ENCODE results near the gene MRPS16.

MRPS16 gene

GRCh38 chr10:73238990-73239566, 13.4 kb downstream of the MRPS16 start:
- peaks cover 23 to 35% of the 10 kb centered on the region in 2 donors for H3K36me3 ChIP-seq (ENCODE audit: control insufficient read depth in 2 of 2, insufficient read depth in 2 of 2, low read length in 2 of 2)
- H3K4me3 ChIP-seq (ENCODE audit: low read length in 2 of 2) = no peak overlapping the region
- H3K4me1 ChIP-seq (ENCODE audit: control insufficient read depth, insufficient read depth, low read length) = no peaks in the 10 kb centered on the region
- H3K27me3 ChIP-seq (ENCODE audit: control insufficient read depth in 1 of 2, insufficient read depth in 2 of 2, low read length in 2 of 2) = no peaks in the 10 kb centered on the region
- no peaks in the 10 kb centered on the region for H3K9me3 ChIP-seq (ENCODE audit: control insufficient read depth in 2 of 2, low read length in 2 of 2)
- no peak overlapping the region for H3K27ac ChIP-seq (ENCODE audit: low read length)
- no peak overlapping the region for H3K9ac ChIP-seq (ENCODE audit: low read length in 2 of 2)

- Histone ChIP-seq H3K36me3 (ENCODE audit: control insufficient read depth in 2 of 2, insufficient read depth in 2 of 2, low read length in 2 of 2) (peaks cover 13 to 18% of the 10 kb centered on the region in 2 donors), H3K9ac (ENCODE audit: low read length in 2 of 2) (no peak overlapping the region), H3K27ac (ENCODE audit: low read length) (no peak overlapping the region), H3K27me3 (ENCODE audit: control insufficient read depth in 1 of 2, insufficient read depth in 2 of 2, low read length in 2 of 2) (no peaks in the 10 kb centered on the region), H3K9me3 (ENCODE audit: control insufficient read depth in 2 of 2, low read length in 2 of 2) (no peaks in the 10 kb centered on the region), H3K4me3 (ENCODE audit: low read length in 2 of 2) (no peak overlapping the region), H3K4me1 (ENCODE audit: control insufficient read depth, insufficient read depth, low read length) (no peaks in the 10 kb centered on the region)
Measured at GRCh38 chr10:73234695-73235094, 17.7 kb downstream of the MRPS16 start.

GRCh38 chr10:73233883-73234282, 18.6 kb downstream of the MRPS16 start:
- Histone ChIP-seq H3K9ac (ENCODE audit: low read length in 2 of 2) (no peak overlapping the region), H3K36me3 (ENCODE audit: control insufficient read depth in 2 of 2, insufficient read depth in 2 of 2, low read length in 2 of 2) (peaks cover 12 to 21% of the 10 kb centered on the region in 2 donors), H3K27ac (ENCODE audit: low read length) (no peak overlapping the region), H3K4me3 (ENCODE audit: low read length in 2 of 2) (no peak overlapping the region), H3K9me3 (ENCODE audit: control insufficient read depth in 2 of 2, low read length in 2 of 2) (no peaks in the 10 kb centered on the region), H3K27me3 (ENCODE audit: control insufficient read depth in 1 of 2, insufficient read depth in 2 of 2, low read length in 2 of 2) (no peaks in the 10 kb centered on the region), H3K4me1 (ENCODE audit: control insufficient read depth, insufficient read depth, low read length) (no peaks in the 10 kb centered on the region)

GRCh38 chr10:73232887-73233286, 19.6 kb downstream of the MRPS16 start:
- H3K36me3 ChIP-seq (ENCODE audit: control insufficient read depth in 2 of 2, insufficient read depth in 2 of 2, low read length in 2 of 2) = peaks cover 12 to 21% of the 10 kb centered on the region in 2 donors
- no peak overlapping the region for H3K27ac ChIP-seq (ENCODE audit: low read length)
- no peaks in the 10 kb centered on the region for H3K27me3 ChIP-seq (ENCODE audit: control insufficient read depth in 1 of 2, insufficient read depth in 2 of 2, low read length in 2 of 2)
- no peaks in the 10 kb centered on the region for H3K4me1 ChIP-seq (ENCODE audit: control insufficient read depth, insufficient read depth, low read length)
- no peak overlapping the region for H3K4me3 ChIP-seq (ENCODE audit: low read length in 2 of 2)
- H3K9ac ChIP-seq (ENCODE audit: low read length in 2 of 2) = no peak overlapping the region
- no peaks in the 10 kb centered on the region for H3K9me3 ChIP-seq (ENCODE audit: control insufficient read depth in 2 of 2, low read length in 2 of 2)

- H3K4me3 ChIP-seq (ENCODE audit: low read length in 2 of 2) = no peak overlapping the region
- H3K9me3 ChIP-seq (ENCODE audit: control insufficient read depth in 2 of 2, low read length in 2 of 2) = no peaks in the 10 kb centered on the region
- H3K36me3 ChIP-seq (ENCODE audit: control insufficient read depth in 2 of 2, insufficient read depth in 2 of 2, low read length in 2 of 2) = peaks cover 10 to 14% of the 10 kb centered on the region in 2 donors
- H3K27ac ChIP-seq (ENCODE audit: low read length) = no peak overlapping the region
- no peaks in the 10 kb centered on the region for H3K27me3 ChIP-seq (ENCODE audit: control insufficient read depth in 1 of 2, insufficient read depth in 2 of 2, low read length in 2 of 2)
- no peaks in the 10 kb centered on the region for H3K4me1 ChIP-seq (ENCODE audit: control insufficient read depth, insufficient read depth, low read length)
- H3K9ac ChIP-seq (ENCODE audit: low read length in 2 of 2) = no peak overlapping the region
Measured at GRCh38 chr10:73229567-73229966, 22.9 kb downstream of the MRPS16 start.

GRCh38 chr10:73228247-73228646, 24.2 kb downstream of the MRPS16 start:
- Histone ChIP-seq H3K9me3 (ENCODE audit: control insufficient read depth in 2 of 2, low read length in 2 of 2) (no peaks in the 10 kb centered on the region), H3K4me3 (ENCODE audit: low read length in 2 of 2) (no peak overlapping the region), H3K9ac (ENCODE audit: low read length in 2 of 2) (no peak overlapping the region), H3K27me3 (ENCODE audit: control insufficient read depth in 1 of 2, insufficient read depth in 2 of 2, low read length in 2 of 2) (no peaks in the 10 kb centered on the region), H3K36me3 (ENCODE audit: control insufficient read depth in 2 of 2, insufficient read depth in 2 of 2, low read length in 2 of 2) (peaks cover 10% of the 10 kb centered on the region in 2 donors), H3K4me1 (ENCODE audit: control insufficient read depth, insufficient read depth, low read length) (no peaks in the 10 kb centered on the region), H3K27ac (ENCODE audit: low read length) (no peak overlapping the region)

GRCh38 chr10:73226663-73227062, 25.8 kb downstream of the MRPS16 start:
- Histone ChIP-seq H3K9me3 (ENCODE audit: control insufficient read depth in 2 of 2, low read length in 2 of 2) (no peaks in the 10 kb centered on the region), H3K27ac (ENCODE audit: low read length) (no peak overlapping the region), H3K27me3 (ENCODE audit: control insufficient read depth in 1 of 2, insufficient read depth in 2 of 2, low read length in 2 of 2) (no peaks in the 10 kb centered on the region), H3K4me1 (ENCODE audit: control insufficient read depth, insufficient read depth, low read length) (no peaks in the 10 kb centered on the region), H3K36me3 (ENCODE audit: control insufficient read depth in 2 of 2, insufficient read depth in 2 of 2, low read length in 2 of 2) (peaks cover 8 to 10% of the 10 kb centered on the region in 2 donors), H3K9ac (ENCODE audit: low read length in 2 of 2) (no peak overlapping the region), H3K4me3 (ENCODE audit: low read length in 2 of 2) (no peak overlapping the region)

- Histone ChIP-seq H3K4me3 (ENCODE audit: low read length in 2 of 2) (no peak overlapping the region), H3K9ac (ENCODE audit: low read length in 2 of 2) (no peak overlapping the region), H3K27me3 (ENCODE audit: control insufficient read depth in 1 of 2, insufficient read depth in 2 of 2, low read length in 2 of 2) (no peaks in the 10 kb centered on the region), H3K9me3 (ENCODE audit: control insufficient read depth in 2 of 2, low read length in 2 of 2) (no peaks in the 10 kb centered on the region), H3K36me3 (ENCODE audit: control insufficient read depth in 2 of 2, insufficient read depth in 2 of 2, low read length in 2 of 2) (peaks cover 5% of the 10 kb centered on the region in 2 donors), H3K4me1 (ENCODE audit: control insufficient read depth, insufficient read depth, low read length) (no peaks in the 10 kb centered on the region), H3K27ac (ENCODE audit: low read length) (no peak overlapping the region)
Measured at GRCh38 chr10:73225518-73225917, 26.9 kb downstream of the MRPS16 start.

GRCh38 chr10:73220989-73221388, 31.5 kb downstream of the MRPS16 start:
- H3K9me3 ChIP-seq (ENCODE audit: control insufficient read depth in 2 of 2, low read length in 2 of 2) = no peaks in the 10 kb centered on the region
- H3K27me3 ChIP-seq (ENCODE audit: control insufficient read depth in 1 of 2, insufficient read depth in 2 of 2, low read length in 2 of 2) = no peaks in the 10 kb centered on the region
- no peak overlapping the region for H3K4me3 ChIP-seq (ENCODE audit: low read length in 2 of 2)
- H3K4me1 ChIP-seq (ENCODE audit: control insufficient read depth, insufficient read depth, low read length) = no peaks in the 10 kb centered on the region
- peaks cover 12 to 20% of the 10 kb centered on the region in 2 donors for H3K36me3 ChIP-seq (ENCODE audit: control insufficient read depth in 2 of 2, insufficient read depth in 2 of 2, low read length in 2 of 2)
- no peak overlapping the region for H3K27ac ChIP-seq (ENCODE audit: low read length)
- no peak overlapping the region for H3K9ac ChIP-seq (ENCODE audit: low read length in 2 of 2)

- no peak overlapping the region for H3K9ac ChIP-seq (ENCODE audit: low read length in 2 of 2)
- no peaks in the 10 kb centered on the region for H3K27me3 ChIP-seq (ENCODE audit: control insufficient read depth in 1 of 2, insufficient read depth in 2 of 2, low read length in 2 of 2)
- no peaks in the 10 kb centered on the region for H3K9me3 ChIP-seq (ENCODE audit: control insufficient read depth in 2 of 2, low read length in 2 of 2)
- no peak overlapping the region for H3K27ac ChIP-seq (ENCODE audit: low read length)
- no peak overlapping the region for H3K4me3 ChIP-seq (ENCODE audit: low read length in 2 of 2)
- peaks cover 12 to 20% of the 10 kb centered on the region in 2 donors for H3K36me3 ChIP-seq (ENCODE audit: control insufficient read depth in 2 of 2, insufficient read depth in 2 of 2, low read length in 2 of 2)
- H3K4me1 ChIP-seq (ENCODE audit: control insufficient read depth, insufficient read depth, low read length) = no peaks in the 10 kb centered on the region
Measured at GRCh38 chr10:73219384-73219783, 33.1 kb downstream of the MRPS16 start.

GRCh38 chr10:73218431-73219191, 33.8 kb downstream of the MRPS16 start:
- H3K36me3 ChIP-seq (ENCODE audit: control insufficient read depth in 2 of 2, insufficient read depth in 2 of 2, low read length in 2 of 2) = peaks cover 12 to 20% of the 10 kb centered on the region in 2 donors
- H3K9ac ChIP-seq (ENCODE audit: low read length in 2 of 2) = no peak overlapping the region
- H3K4me1 ChIP-seq (ENCODE audit: control insufficient read depth, insufficient read depth, low read length) = no peaks in the 10 kb centered on the region

More at GRCh38 chr10:73218431-73219191, 33.8 kb downstream of the MRPS16 start:
- Histone ChIP-seq H3K9me3 (ENCODE audit: control insufficient read depth in 2 of 2, low read length in 2 of 2) (no peaks in the 10 kb centered on the region), H3K27me3 (ENCODE audit: control insufficient read depth in 1 of 2, insufficient read depth in 2 of 2, low read length in 2 of 2) (no peaks in the 10 kb centered on the region), H3K27ac (ENCODE audit: low read length) (no peak overlapping the region), H3K4me3 (ENCODE audit: low read length in 2 of 2) (no peak overlapping the region)

Measured in stomach smooth muscle (tissue), 2 donors.